BLaER1 (cell line): ENCODE results near the gene LRRC8D.

Source experiments
- H3K27ac ChIP-seq: shearing (Covaris generic); formaldehyde crosslinking; 2 replicates; pipeline ENCODE4 v1.8.1; 2022
- H3K27me3 ChIP-seq: shearing (Covaris generic); formaldehyde crosslinking; 2 replicates; pipeline ENCODE4 v1.8.1; 2022
- H3K36me3 ChIP-seq: shearing (Covaris generic); formaldehyde crosslinking; 2 replicates; pipeline ENCODE4 v1.8.1; 2022
- H3K4me1 ChIP-seq: shearing (Covaris generic); formaldehyde crosslinking; 2 replicates; pipeline ENCODE4 v1.8.1; 2022
- H3K4me2 ChIP-seq: shearing (Covaris generic); formaldehyde crosslinking; 2 replicates; pipeline ENCODE4 v1.8.1; 2022
- H3K4me3 ChIP-seq: shearing (Covaris generic); formaldehyde crosslinking; 2 replicates; pipeline ENCODE4 v1.8.1; 2022
- H3K9ac ChIP-seq: shearing (Covaris generic); formaldehyde crosslinking; 2 replicates; pipeline ENCODE4 v1.8.1; 2022
- H3K9me3 ChIP-seq: shearing (Covaris generic); formaldehyde crosslinking; 2 replicates; pipeline ENCODE4 v1.8.1; 2022
- H4K20me1 ChIP-seq: shearing (Covaris generic); formaldehyde crosslinking; 2 replicates; pipeline ENCODE4 v1.8.1; 2022
- Cebpa-rat ChIP-seq: shearing (Covaris generic); IDR thresholded peaks from 2 replicates; pipeline ENCODE4 v1.8.1; 2022

LRRC8D gene

GRCh38 chr1:89863165-89863830 is 42.5 kb downstream of the LRRC8D start:
- Histone ChIP-seq H3K36me3 (peaks cover 83% of the 10 kb centered on the region), H3K27me3 (no peaks in the 10 kb centered on the region), H3K4me2 (peak overlapping the region; percentile 31), H3K9me3 (no peaks in the 10 kb centered on the region), H4K20me1 (peaks cover 53% of the 10 kb centered on the region), H3K4me1 (peaks cover 26% of the 10 kb centered on the region), H3K9ac (no peak overlapping the region), H3K27ac (no peak overlapping the region), H3K4me3 (no peak overlapping the region)
- TF ChIP-seq Cebpa-rat = no peak

DNA sequence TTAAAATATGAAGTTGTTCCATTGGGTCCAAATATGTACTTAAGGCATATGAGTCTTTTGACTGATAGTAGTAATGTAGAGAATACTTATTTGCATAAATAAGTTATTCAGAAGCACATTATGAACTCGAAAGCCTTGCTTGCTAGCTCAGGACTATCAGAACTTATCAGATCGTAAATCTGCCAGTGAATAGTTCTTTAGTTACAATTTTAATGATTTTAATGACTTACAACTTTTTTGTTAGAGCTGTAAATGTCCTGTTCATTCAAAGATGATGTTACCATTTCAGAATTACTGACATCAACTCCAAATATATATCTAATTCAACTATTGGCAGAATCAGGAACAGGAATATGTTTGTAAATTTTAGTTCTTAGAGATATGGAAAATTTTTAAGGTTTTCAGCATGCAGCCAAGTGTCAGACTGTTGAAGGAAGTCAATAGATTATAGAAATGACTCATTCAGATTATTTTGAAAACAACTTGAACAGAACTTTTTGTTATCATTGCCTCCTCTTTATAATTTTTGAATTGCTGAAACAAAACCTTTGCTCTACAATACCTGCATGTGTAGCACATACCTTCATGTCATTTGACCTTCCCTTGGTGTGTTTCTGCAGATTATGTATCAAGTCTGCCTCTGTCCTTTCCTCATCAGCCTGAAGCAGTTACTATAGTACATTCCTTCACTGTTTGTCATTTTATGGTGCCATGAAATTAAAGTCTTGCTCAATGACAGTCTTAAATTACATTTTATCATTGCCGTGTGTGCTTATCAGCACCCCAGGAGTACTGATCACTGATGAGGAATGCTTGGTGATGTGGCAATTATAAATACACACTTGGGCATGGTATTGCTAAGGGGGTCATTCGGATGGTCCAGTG is 44.9 kb downstream of the LRRC8D start:
- peaks cover 93% of the 10 kb centered on the region for H3K36me3 ChIP-seq
- H3K4me3 ChIP-seq = no peak overlapping the region
- no peaks in the 10 kb centered on the region for H3K27me3 ChIP-seq
- H3K4me2 ChIP-seq = no peak overlapping the region
- peaks cover 55% of the 10 kb centered on the region for H4K20me1 ChIP-seq
- no peak overlapping the region for H3K9ac ChIP-seq
- H3K4me1 ChIP-seq = peaks cover 23% of the 10 kb centered on the region
- H3K9me3 ChIP-seq = peaks cover 6% of the 10 kb centered on the region; the same call in 1 of the 2 replicates
- no peak for TF ChIP-seq Cebpa-rat
- H3K27ac ChIP-seq = no peak overlapping the region

DNA sequence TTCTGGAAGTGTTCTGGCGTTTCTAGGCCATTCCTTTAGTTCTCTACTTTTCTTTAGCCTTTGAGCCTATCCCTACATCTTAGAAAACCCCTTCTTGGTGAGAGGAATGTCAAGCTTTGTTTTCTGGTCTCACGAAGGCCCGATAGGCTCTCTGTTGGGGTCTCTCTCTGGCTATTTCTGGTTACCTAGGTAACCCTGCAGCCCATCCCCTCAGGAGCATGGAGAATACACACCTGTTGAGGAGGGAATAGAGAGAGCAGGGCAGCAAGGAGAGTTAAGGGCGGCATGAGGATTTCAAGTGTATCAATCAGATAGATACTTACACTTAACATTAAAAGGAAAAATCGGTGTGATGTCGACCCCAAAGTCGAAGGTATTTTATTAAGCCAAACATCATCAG is 45.7 kb downstream of the LRRC8D start:
- H3K36me3 ChIP-seq = peaks cover 93% of the 10 kb centered on the region
- peaks cover 6% of the 10 kb centered on the region; the same call in 1 of the 2 replicates for H3K9me3 ChIP-seq
- peaks cover 55% of the 10 kb centered on the region for H4K20me1 ChIP-seq
- no peak overlapping the region for H3K9ac ChIP-seq
- peaks cover 23% of the 10 kb centered on the region for H3K4me1 ChIP-seq
- H3K27ac ChIP-seq = no peak overlapping the region
- no peak overlapping the region for H3K4me2 ChIP-seq
- H3K4me3 ChIP-seq = no peak overlapping the region
- no peak for TF ChIP-seq Cebpa-rat
- H3K27me3 ChIP-seq = no peaks in the 10 kb centered on the region

GRCh38 chr1:89870998-89871397 is 50.2 kb downstream of the LRRC8D start:
- TF ChIP-seq Cebpa-rat = no peak
- no peak overlapping the region for H3K4me3 ChIP-seq
- no peaks in the 10 kb centered on the region for H3K4me1 ChIP-seq
- peaks cover 81% of the 10 kb centered on the region for H3K36me3 ChIP-seq
- peaks cover 6% of the 10 kb centered on the region; the same call in 1 of the 2 replicates for H3K9me3 ChIP-seq
- no peaks in the 10 kb centered on the region for H3K27me3 ChIP-seq
- no peak overlapping the region for H3K9ac ChIP-seq
- no peak overlapping the region for H3K4me2 ChIP-seq
- no peak overlapping the region for H3K27ac ChIP-seq
- H4K20me1 ChIP-seq = peaks cover 65% of the 10 kb centered on the region; the same call in 1 of the 2 replicates

GRCh38 chr1:89871768-89872473 is 51.1 kb downstream of the LRRC8D start:
- no peak for TF ChIP-seq Cebpa-rat
- Histone ChIP-seq H3K27me3 (no peaks in the 10 kb centered on the region), H3K4me3 (no peak overlapping the region), H3K9me3 (peaks cover 6% of the 10 kb centered on the region; the same call in 1 of the 2 replicates), H4K20me1 (peaks cover 62% of the 10 kb centered on the region; the same call in 1 of the 2 replicates), H3K9ac (no peak overlapping the region), H3K4me2 (no peak overlapping the region), H3K4me1 (no peaks in the 10 kb centered on the region), H3K27ac (no peak overlapping the region), H3K36me3 (peaks cover 81% of the 10 kb centered on the region)

DNA sequence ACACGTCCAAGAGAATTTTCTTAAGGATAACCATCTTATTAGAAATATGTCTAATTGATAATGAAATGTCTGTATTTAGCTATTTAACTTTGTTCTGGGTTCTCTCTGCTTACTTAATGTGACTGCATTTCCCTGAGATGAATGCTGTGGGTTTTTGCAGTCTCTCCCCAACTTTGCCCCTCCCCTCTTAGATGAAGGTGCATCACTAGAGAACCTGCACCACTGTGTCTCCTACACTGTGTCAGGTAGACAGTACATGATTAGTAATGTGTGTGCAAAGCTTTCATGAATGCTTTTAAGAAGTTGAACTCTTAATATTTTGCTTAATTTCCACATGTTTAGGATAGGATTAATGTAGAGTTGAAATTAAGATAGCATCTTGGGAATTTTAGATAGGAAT is 51.7 kb downstream of the LRRC8D start:
- H3K36me3 ChIP-seq = peaks cover 81% of the 10 kb centered on the region
- no peak overlapping the region for H3K9ac ChIP-seq
- peaks cover 6% of the 10 kb centered on the region; the same call in 1 of the 2 replicates for H3K9me3 ChIP-seq
- no peaks in the 10 kb centered on the region for H3K27me3 ChIP-seq
- no peak overlapping the region for H3K4me2 ChIP-seq
- no peak for TF ChIP-seq Cebpa-rat
- H4K20me1 ChIP-seq = peaks cover 61% of the 10 kb centered on the region; the same call in 1 of the 2 replicates
- no peaks in the 10 kb centered on the region for H3K4me1 ChIP-seq
- no peak overlapping the region for H3K27ac ChIP-seq
- no peak overlapping the region for H3K4me3 ChIP-seq

GRCh38 chr1:89873288-89873687 is 52.5 kb downstream of the LRRC8D start:
- H3K4me2 ChIP-seq = no peak overlapping the region
- H3K27me3 ChIP-seq = no peaks in the 10 kb centered on the region
- H3K9me3 ChIP-seq = peaks cover 7% of the 10 kb centered on the region; the same call in 1 of the 2 replicates
- no peaks in the 10 kb centered on the region for H3K4me1 ChIP-seq
- no peak for TF ChIP-seq Cebpa-rat
- H3K4me3 ChIP-seq = no peak overlapping the region
- peaks cover 61% of the 10 kb centered on the region; the same call in 1 of the 2 replicates for H4K20me1 ChIP-seq
- H3K9ac ChIP-seq = no peak overlapping the region
- H3K36me3 ChIP-seq = peaks cover 81% of the 10 kb centered on the region
- H3K27ac ChIP-seq = no peak overlapping the region

DNA sequence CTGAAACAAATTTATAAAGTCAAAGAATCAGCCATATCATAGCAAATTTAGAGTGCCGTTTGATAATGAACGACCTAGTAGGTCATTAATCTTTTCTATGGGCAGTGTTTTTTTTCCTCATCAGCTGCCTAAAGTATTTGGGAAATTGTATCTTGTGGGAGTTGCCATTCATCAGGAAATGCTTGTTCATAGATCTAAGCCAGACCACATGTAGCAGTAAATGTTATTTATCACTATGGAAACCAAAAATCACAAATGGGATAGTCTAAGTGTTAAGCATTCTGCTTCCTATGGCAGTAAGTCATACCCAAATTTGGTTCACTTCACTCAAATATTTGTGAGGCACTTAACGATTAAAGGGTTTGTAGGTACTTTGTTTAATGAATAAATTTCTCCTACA is 52.9 kb downstream of the LRRC8D start:
- Histone ChIP-seq H3K4me2 (no peak overlapping the region), H3K4me3 (no peak overlapping the region), H3K4me1 (no peaks in the 10 kb centered on the region), H3K9me3 (peaks cover 9% of the 10 kb centered on the region; the same call in 1 of the 2 replicates), H3K36me3 (peaks cover 81% of the 10 kb centered on the region), H3K27me3 (no peaks in the 10 kb centered on the region), H4K20me1 (peaks cover 61% of the 10 kb centered on the region; the same call in 1 of the 2 replicates), H3K9ac (no peak overlapping the region), H3K27ac (no peak overlapping the region)
- no peak for TF ChIP-seq Cebpa-rat

GRCh38 chr1:89876463-89876862 is 55.6 kb downstream of the LRRC8D start:
- Histone ChIP-seq H3K4me3 (no peak overlapping the region), H3K9me3 (peaks cover 31% of the 10 kb centered on the region), H3K9ac (no peak overlapping the region), H3K4me2 (no peak overlapping the region), H3K4me1 (no peaks in the 10 kb centered on the region), H3K36me3 (peaks cover 81% of the 10 kb centered on the region), H3K27ac (no peak overlapping the region), H3K27me3 (no peaks in the 10 kb centered on the region), H4K20me1 (peaks cover 52% of the 10 kb centered on the region; the same call in 1 of the 2 replicates)
- no peak for TF ChIP-seq Cebpa-rat
